ENCODE results near the gene GUK1.

The GUK1 gene

GRCh38 chr1:228177721-228178710, 37.9 kb downstream of the GUK1 start:
- Histone ChIP-seq H3K4me3 (ENCODE audit: insufficient read depth in 1 of 2, low read depth in 1 of 2, low read length in 2 of 2) (no peak overlapping the region), H2BK120ac (ENCODE audit: low read depth, low read length) (no peak overlapping the region), H2BK15ac (ENCODE audit: low read depth, poor library complexity, severe bottlenecking) (no peak overlapping the region), H3K4ac (ENCODE audit: low read depth in 1 of 2, low read length in 2 of 2) (no peak overlapping the region), H4K8ac (ENCODE audit: low read length) (peak overlapping the region; percentile 43), H3K4me2 (ENCODE audit: low read length, poor library complexity, severe bottlenecking) (no peak overlapping the region), H2BK5ac (ENCODE audit: low read depth, low read length, poor library complexity, severe bottlenecking) (no peak overlapping the region), H3K23ac (ENCODE audit: low read length in 2 of 2) (no peak overlapping the region), H3K27me3 (ENCODE audit: control insufficient read depth in 1 of 2, insufficient read depth in 1 of 2, low read length in 2 of 2) (no peaks in the 10 kb centered on the region), H3K79me1 (replicated peaks; ENCODE audit: low read length, poor library complexity, severe bottlenecking) (peaks cover 38% of the 10 kb centered on the region), H2BK12ac (ENCODE audit: low read length in 2 of 2) (no peak overlapping the region), H3K14ac (ENCODE audit: low read length in 2 of 2) (no peak overlapping the region), H3K27ac (ENCODE audit: low read length, poor library complexity, severe bottlenecking) (no peak overlapping the region), H3K9me3 (ENCODE audit: control insufficient read depth, low read length) (no peaks in the 10 kb centered on the region), H4K91ac (ENCODE audit: low read length) (no peak overlapping the region), H3K18ac (ENCODE audit: low read depth in 1 of 2, low read length in 2 of 2) (no peak overlapping the region), H3K4me1 (ENCODE audit: control insufficient read depth, insufficient read depth, low read depth, low read length) (peaks cover 7% of the 10 kb centered on the region), H2AK5ac (ENCODE audit: low read length, severe bottlenecking) (no peak overlapping the region), H3K9ac (ENCODE audit: low read length) (no peak overlapping the region), H2AFZ (ENCODE audit: low read depth, low read length) (no peak overlapping the region), H3K36me3 (ENCODE audit: control insufficient read depth in 1 of 2, insufficient read depth in 2 of 2, low read depth in 1 of 2, low read length in 2 of 2) (peaks cover 5 to 40% of the 10 kb centered on the region in 2 experiments)
- WGBS, result 91% methylated on average over 11 of the region's 12 CpGs
- DNase-seq, result no peak

- Histone ChIP-seq H3K36me3 (ENCODE audit: control insufficient read depth in 1 of 2, insufficient read depth in 2 of 2, low read depth in 1 of 2, low read length in 2 of 2) (peaks cover 5 to 40% of the 10 kb centered on the region in 2 experiments), H4K91ac (ENCODE audit: low read length) (no peak overlapping the region), H2BK12ac (ENCODE audit: low read length in 2 of 2) (no peak overlapping the region), H3K9ac (ENCODE audit: low read length) (no peak overlapping the region), H3K23ac (ENCODE audit: low read length in 2 of 2) (no peak overlapping the region), H3K4ac (ENCODE audit: low read depth in 1 of 2, low read length in 2 of 2) (peak overlapping the region in 1 of 2 experiments; percentile 79), H2AFZ (ENCODE audit: low read depth, low read length) (no peak overlapping the region), H3K4me2 (ENCODE audit: low read length, poor library complexity, severe bottlenecking) (no peak overlapping the region), H4K8ac (ENCODE audit: low read length) (peak overlapping the region; percentile 72), H3K4me1 (ENCODE audit: control insufficient read depth, insufficient read depth, low read depth, low read length) (peaks cover 1% of the 10 kb centered on the region), H2BK5ac (ENCODE audit: low read depth, low read length, poor library complexity, severe bottlenecking) (no peak overlapping the region), H3K9me3 (ENCODE audit: control insufficient read depth, low read length) (no peaks in the 10 kb centered on the region), H3K79me1 (replicated peaks; ENCODE audit: low read length, poor library complexity, severe bottlenecking) (peaks cover 32% of the 10 kb centered on the region), H3K4me3 (ENCODE audit: insufficient read depth in 1 of 2, low read depth in 1 of 2, low read length in 2 of 2) (no peak overlapping the region), H2BK15ac (ENCODE audit: low read depth, poor library complexity, severe bottlenecking) (no peak overlapping the region), H2BK120ac (ENCODE audit: low read depth, low read length) (no peak overlapping the region), H3K27me3 (ENCODE audit: control insufficient read depth in 1 of 2, insufficient read depth in 1 of 2, low read length in 2 of 2) (no peaks in the 10 kb centered on the region), H2AK5ac (ENCODE audit: low read length, severe bottlenecking) (no peak overlapping the region), H3K27ac (ENCODE audit: low read length, poor library complexity, severe bottlenecking) (no peak overlapping the region), H3K18ac (ENCODE audit: low read depth in 1 of 2, low read length in 2 of 2) (no peak overlapping the region), H3K14ac (ENCODE audit: low read length in 2 of 2) (no peak overlapping the region)
- 92% methylated on average over 11 of the region's 12 CpGs for WGBS
- DNase-seq, result peak; percentile 45
Observed at GRCh38 chr1:228178737-228179684, 38.9 kb downstream of the GUK1 start.

GRCh38 chr1:228180271-228180958, 40.3 kb downstream of the GUK1 start:
- 92% methylated on average over 4 of the region's 4 CpGs for WGBS

More at GRCh38 chr1:228180271-228180958, 40.3 kb downstream of the GUK1 start:
- H2AK5ac ChIP-seq (ENCODE audit: low read length, severe bottlenecking), result no peak overlapping the region
- no peak overlapping the region for H3K23ac ChIP-seq (ENCODE audit: low read length in 2 of 2)
- no peak overlapping the region for H3K27ac ChIP-seq (ENCODE audit: low read length, poor library complexity, severe bottlenecking)
- DNase-seq, result peak; percentile 14
- no peak overlapping the region for H2BK12ac ChIP-seq (ENCODE audit: low read length in 2 of 2)
- H3K9ac ChIP-seq (ENCODE audit: low read length), result no peak overlapping the region
- no peak overlapping the region for H3K4me2 ChIP-seq (ENCODE audit: low read length, poor library complexity, severe bottlenecking)
- H3K27me3 ChIP-seq (ENCODE audit: control insufficient read depth in 1 of 2, insufficient read depth in 1 of 2, low read length in 2 of 2), result no peaks in the 10 kb centered on the region
- no peak overlapping the region for H3K4ac ChIP-seq (ENCODE audit: low read depth in 1 of 2, low read length in 2 of 2)
- no peaks in the 10 kb centered on the region for H3K4me1 ChIP-seq (ENCODE audit: control insufficient read depth, insufficient read depth, low read depth, low read length)
- no peak overlapping the region for H2BK120ac ChIP-seq (ENCODE audit: low read depth, low read length)
- no peak overlapping the region for H4K8ac ChIP-seq (ENCODE audit: low read length)
- no peak overlapping the region for H2BK5ac ChIP-seq (ENCODE audit: low read depth, low read length, poor library complexity, severe bottlenecking)
- H3K79me1 ChIP-seq (replicated peaks; ENCODE audit: low read length, poor library complexity, severe bottlenecking), result peaks cover 21% of the 10 kb centered on the region
- H3K14ac ChIP-seq (ENCODE audit: low read length in 2 of 2), result no peak overlapping the region
- H3K4me3 ChIP-seq (ENCODE audit: insufficient read depth in 1 of 2, low read depth in 1 of 2, low read length in 2 of 2), result no peak overlapping the region
- no peak overlapping the region for H4K91ac ChIP-seq (ENCODE audit: low read length)
- peaks cover 0 to 30% of the 10 kb centered on the region in 2 experiments for H3K36me3 ChIP-seq (ENCODE audit: control insufficient read depth in 1 of 2, insufficient read depth in 2 of 2, low read depth in 1 of 2, low read length in 2 of 2)
- H2BK15ac ChIP-seq (ENCODE audit: low read depth, poor library complexity, severe bottlenecking), result no peak overlapping the region
- no peak overlapping the region for H3K18ac ChIP-seq (ENCODE audit: low read depth in 1 of 2, low read length in 2 of 2)
- H3K9me3 ChIP-seq (ENCODE audit: control insufficient read depth, low read length), result no peaks in the 10 kb centered on the region
- H2AFZ ChIP-seq (ENCODE audit: low read depth, low read length), result no peak overlapping the region
